H1 (cell line): ENCODE data around the gene SKAP2. TPM values are rescaled to one million over a fixed set of nuclear protein-coding genes. Genes with fewer than 3 reads are reported as not detected.

Experiments used
- CTCF ChIA-PET: fragments of 300-600 bp; sonication (Branson Sonifier 250); formaldehyde crosslinking; loops from one replicate; lab custom pipeline; 2021; ENCODE audit not compliant: partially characterized antibody; lab: Charles Lee
- POLR2A ChIA-PET: fragments of 300-600 bp; sonication (Branson Sonifier 250); formaldehyde crosslinking; loops from one replicate; lab custom pipeline; 2021; ENCODE audit warnings: inconsistent platforms; ENCODE audit not compliant: partially characterized antibody; lab: Charles Lee
- DNase-seq, 2 experiments: peaks; one replicate each; pipeline versions ENCODE4 v3.0.0 to v3.0.0-alpha.2; 2010 to 2022; ENCODE audit warnings: low spot score in 2 of 2, low read depth in 1 of 2, mixed read lengths in 1 of 2
- FAIRE-seq: peaks from 2 replicates; lab custom pipeline; 2011; peaks lifted over from hg19 to GRCh38; lab: Jason Lieb, UNC
- H2AFZ ChIP-seq: 2 replicates; pipeline ENCODE4 v1.8.1; 2012; ENCODE audit warnings: low read length, inconsistent platforms
- H2AK5ac ChIP-seq: 2 replicates; pipeline ENCODE4 v1.6.1; 2013; ENCODE audit warnings: low read depth, low read length
- H2BK120ac ChIP-seq: replicated peaks from 2 replicates; pipeline ENCODE3; 2013; ENCODE audit warnings: low read depth, low read length, inconsistent platforms
- H2BK12ac ChIP-seq: 2 replicates; pipeline ENCODE4 v1.6.1; 2013; ENCODE audit warnings: low read depth, low read length
- H2BK15ac ChIP-seq: 2 replicates; pipeline ENCODE4 v1.6.1; 2013; ENCODE audit warnings: low read length
- H2BK20ac ChIP-seq: 2 replicates; pipeline ENCODE4 v1.6.1; 2013; ENCODE audit warnings: low read length
- H2BK5ac ChIP-seq: 2 replicates; pipeline ENCODE4 v1.6.1; 2013; ENCODE audit warnings: low read depth, low read length
- H3K14ac ChIP-seq: 2 replicates; pipeline ENCODE4 v1.6.1; 2013; ENCODE audit warnings: inconsistent platforms; ENCODE audit not compliant: insufficient read length
- H3K18ac ChIP-seq: 2 replicates; pipeline ENCODE4 v1.6.1; 2013; ENCODE audit warnings: low read length; ENCODE audit errors: extremely low read depth
- H3K23ac ChIP-seq: 2 replicates; pipeline ENCODE4 v1.6.1; 2013; ENCODE audit warnings: inconsistent platforms; ENCODE audit not compliant: insufficient read length
- H3K23me2 ChIP-seq: 2 replicates; pipeline ENCODE4 v1.6.1; 2013; ENCODE audit warnings: low read depth, low read length
- H3K27ac ChIP-seq: 2 replicates; pipeline ENCODE4 v1.6.1; 2011; ENCODE audit warnings: low read depth, low read length, inconsistent platforms
- H3K27me3 ChIP-seq, 4 experiments: replicated peaks in 1 of 4; 1 replicate in 1 of 4; 2 replicates in 3 of 4; pipeline versions ENCODE4 v1.6.1 to v1.8.1; 2011 to 2013; ENCODE audit warnings: low read length in 3 of 4, mild to moderate bottlenecking in 3 of 4, inconsistent platforms in 2 of 4, mixed read lengths in 2 of 4, moderate library complexity in 1 of 4; ENCODE audit not compliant: control insufficient read depth in 3 of 4, insufficient read depth in 3 of 4; ENCODE audit errors: extremely low read depth in 1 of 4
- H3K36me3 ChIP-seq, 4 experiments: 2 replicates each; pipeline versions ENCODE4 v1.6.1 to v1.8.1; 2011 to 2013; ENCODE audit warnings: mild to moderate bottlenecking in 4 of 4, low read length in 3 of 4, moderate library complexity in 2 of 4, control low read depth in 1 of 4, inconsistent platforms in 1 of 4; ENCODE audit not compliant: insufficient read depth in 4 of 4, control insufficient read depth in 2 of 4
- H3K4ac ChIP-seq: replicated peaks from 2 replicates; pipeline ENCODE3; 2013; ENCODE audit warnings: low read length, low read depth, mixed read lengths, inconsistent platforms; ENCODE audit not compliant: insufficient read length
- H3K4me1 ChIP-seq, 4 experiments: replicated peaks in 1 of 4; 1 replicate in 1 of 4; 2 replicates in 3 of 4; pipeline versions ENCODE4 v1.6.1 to v1.8.1; 2011 to 2013; ENCODE audit warnings: low read length in 3 of 4, inconsistent platforms in 2 of 4, mixed read lengths in 1 of 4; ENCODE audit not compliant: insufficient read depth in 4 of 4, control insufficient read depth in 3 of 4
- H3K4me2 ChIP-seq, 2 experiments: 2 replicates each; pipeline versions ENCODE4 v1.6.1 to v1.8.1; 2011 to 2013; ENCODE audit warnings: low read depth in 2 of 2, low read length in 2 of 2, control low read depth in 1 of 2, inconsistent platforms in 1 of 2, mild to moderate bottlenecking in 1 of 2; ENCODE audit not compliant: insufficient read depth in 1 of 2
- H3K4me3 ChIP-seq, 4 experiments: fragments of 200-600, 300-600 bp in 1 of 4; sonication (generic), shearing (Covaris generic), sonication (Bioruptor Twin) in 1 of 4; 2 replicates each; pipeline versions ENCODE4 v1.5.1 to v1.8.1; 2011 to 2016; ENCODE audit warnings: low read length in 4 of 4, low read depth in 3 of 4, control low read depth in 2 of 4, inconsistent platforms in 2 of 4, mild to moderate bottlenecking in 2 of 4, mixed read lengths in 1 of 4, moderate library complexity in 1 of 4; ENCODE audit not compliant: insufficient read depth in 2 of 4; ENCODE audit errors: extremely low read depth in 1 of 4
- H3K56ac ChIP-seq: replicated peaks from 2 replicates; pipeline ENCODE3; 2013; ENCODE audit warnings: low read depth, mild to moderate bottlenecking, mixed read lengths, low read length, inconsistent platforms; ENCODE audit not compliant: insufficient read length
- H3K79me1 ChIP-seq: 2 replicates; pipeline ENCODE4 v1.6.1; 2013; ENCODE audit warnings: low read depth, low read length, control low read depth
- H3K79me2 ChIP-seq, 2 experiments: 2 replicates each; pipeline versions ENCODE4 v1.6.1 to v1.8.1; 2012 to 2013; ENCODE audit warnings: low read length in 2 of 2, mild to moderate bottlenecking in 2 of 2, inconsistent platforms in 1 of 2; ENCODE audit not compliant: insufficient read depth in 2 of 2, control insufficient read depth in 1 of 2
- H3K9ac ChIP-seq, 4 experiments: replicated peaks in 1 of 4; 1 replicate in 1 of 4; 2 replicates in 3 of 4; pipeline versions ENCODE4 v1.6.1 to v1.8.1; 2011 to 2013; ENCODE audit warnings: low read depth in 3 of 4, low read length in 3 of 4, control low read depth in 2 of 4, mild to moderate bottlenecking in 2 of 4, moderate library complexity in 2 of 4, inconsistent platforms in 1 of 4; ENCODE audit errors: extremely low read depth in 1 of 4
- H3K9me3 ChIP-seq, 2 experiments: 2 replicates each; pipeline versions ENCODE4 v1.6.1 to v1.8.1; 2012 to 2013; ENCODE audit warnings: mild to moderate bottlenecking in 2 of 2, moderate library complexity in 2 of 2, control low read depth in 1 of 2, inconsistent platforms in 1 of 2, low read depth in 1 of 2, low read length in 1 of 2, mixed read lengths in 1 of 2; ENCODE audit not compliant: insufficient read depth in 2 of 2
- H4K20me1 ChIP-seq, 2 experiments: replicated peaks in 1 of 2; 2 replicates each; pipeline versions ENCODE3 to v1.8.1; 2011 to 2013; ENCODE audit warnings: inconsistent platforms in 2 of 2, low read length in 2 of 2, mild to moderate bottlenecking in 1 of 2; ENCODE audit not compliant: insufficient read depth in 2 of 2, control insufficient read depth in 1 of 2
- H4K5ac ChIP-seq: 2 replicates; pipeline ENCODE4 v1.6.1; 2013; ENCODE audit warnings: low read length, low read depth, mixed read lengths, inconsistent platforms; ENCODE audit not compliant: insufficient read length
- H4K8ac ChIP-seq: 2 replicates; pipeline ENCODE4 v1.8.0; 2013; ENCODE audit warnings: mild to moderate bottlenecking, moderate library complexity, low read length, inconsistent platforms; ENCODE audit not compliant: insufficient read depth; ENCODE audit errors: extremely low read depth
- H4K91ac ChIP-seq: replicated peaks from 2 replicates; pipeline ENCODE3; 2013; ENCODE audit warnings: low read length, mixed read lengths, inconsistent platforms; ENCODE audit not compliant: insufficient read length
- BCL11A ChIP-seq, 2 experiments: IDR thresholded peaks; one replicate each; pipeline ENCODE4 v1.6.1; 2011; ENCODE audit warnings: low read depth in 2 of 2, low read length in 2 of 2, mild to moderate bottlenecking in 2 of 2
- CHD1 ChIP-seq: IDR thresholded peaks from 2 replicates; pipeline ENCODE4 v1.6.1; 2012; ENCODE audit warnings: low read depth, low read length, improper control_type of control experiment
- EGR1 ChIP-seq: IDR thresholded peaks from 2 replicates; pipeline ENCODE4 v1.6.1; 2011; ENCODE audit warnings: low read depth, low read length, borderline replicate concordance
- KDM1A ChIP-seq: fragments of 200-600, 300-600 bp; sonication (generic); IDR thresholded peaks from 2 replicates; pipeline ENCODE4 v1.7.1; 2016; ENCODE audit warnings: mild to moderate bottlenecking, low read length, borderline replicate concordance
- NRF1 ChIP-seq: IDR thresholded peaks from 2 replicates; pipeline ENCODE4 v1.6.1; 2011; ENCODE audit warnings: mild to moderate bottlenecking, low read depth, low read length, improper control_type of control experiment
- POU5F1 ChIP-seq: IDR thresholded peaks from 2 replicates; pipeline ENCODE4 v1.6.1; 2011; ENCODE audit warnings: low read depth, mild to moderate bottlenecking, low read length, moderate library complexity
- RXRA ChIP-seq: IDR thresholded peaks from 2 replicates; pipeline ENCODE4 v1.6.1; 2011; ENCODE audit warnings: low read depth, mild to moderate bottlenecking, low read length, moderate library complexity; ENCODE audit not compliant: insufficient read depth
- TAF1 ChIP-seq: IDR thresholded peaks from 2 replicates; pipeline ENCODE4 v1.6.1; 2011; ENCODE audit warnings: mild to moderate bottlenecking, low read depth, low read length
- TEAD4 ChIP-seq: IDR thresholded peaks from 2 replicates; pipeline ENCODE4 v1.6.1; 2012; ENCODE audit warnings: low read depth, low read length, inconsistent platforms, mixed read lengths
- WGBS, 2 experiments: shearing (Covaris generic) in 1 of 2; methylation state at CpG; one replicate each; pipeline versions ENCODE4 v1.1.6 to v1.1.7; 2013 to 2015; ENCODE audit warnings: low lambda C conversion rate in 2 of 2, mixed read lengths in 2 of 2, inconsistent platforms in 1 of 2, low coverage in 1 of 2, missing lambda C conversion rate in 1 of 2; ENCODE audit not compliant: insufficient replicate concordance in 2 of 2, insufficient coverage in 1 of 2, insufficient read length in 1 of 2; ENCODE audit errors: extremely low coverage in 1 of 2, missing lambda C conversion rate in 1 of 2; 5-methylcytosine and 5-hydroxymethylcytosine counted together
- polyA plus RNA-seq, 7 experiments: library from polyadenylated mRNA; depleted of rRNA in 3 of 7; stranded (reverse) in 5 of 7; unstranded in 2 of 7; fragments of >200 nt in 5 of 7; fragments of 200-250 nt in 2 of 7; gene quantifications; 1 replicate in 5 of 7; 2 replicates in 1 of 7; 4 replicates in 1 of 7; pipeline versions ENCODE4 v1.2.1 to v1.2.3, GENCODE V29; 2011 to 2013; ENCODE audit warnings: missing spikeins in 2 of 7, mixed read lengths in 2 of 7
- total RNA-seq: library from RNA; stranded (reverse); fragmentation: NEBNext Ultra II Directional; extraction: Animal tissue kit (Norgen Biotek cat#: 25700); gene quantifications from 2 replicates; pipeline ENCODE4 v1.2.1, GENCODE V29; 2021
- TF ChIP-seq, protein P1 (sequence below): IDR thresholded peaks from 2 replicates; pipeline ENCODE4 v1.6.1; 2012; ENCODE audit warnings: low read length, inconsistent platforms

Gene SKAP2
- total and polyA plus RNA-seq, 2 of the 8 experiments (the other 6 are each of a cell fraction or from before 2014, with no cell fraction given) = 0.53 to 5.1 TPM

DNA sequence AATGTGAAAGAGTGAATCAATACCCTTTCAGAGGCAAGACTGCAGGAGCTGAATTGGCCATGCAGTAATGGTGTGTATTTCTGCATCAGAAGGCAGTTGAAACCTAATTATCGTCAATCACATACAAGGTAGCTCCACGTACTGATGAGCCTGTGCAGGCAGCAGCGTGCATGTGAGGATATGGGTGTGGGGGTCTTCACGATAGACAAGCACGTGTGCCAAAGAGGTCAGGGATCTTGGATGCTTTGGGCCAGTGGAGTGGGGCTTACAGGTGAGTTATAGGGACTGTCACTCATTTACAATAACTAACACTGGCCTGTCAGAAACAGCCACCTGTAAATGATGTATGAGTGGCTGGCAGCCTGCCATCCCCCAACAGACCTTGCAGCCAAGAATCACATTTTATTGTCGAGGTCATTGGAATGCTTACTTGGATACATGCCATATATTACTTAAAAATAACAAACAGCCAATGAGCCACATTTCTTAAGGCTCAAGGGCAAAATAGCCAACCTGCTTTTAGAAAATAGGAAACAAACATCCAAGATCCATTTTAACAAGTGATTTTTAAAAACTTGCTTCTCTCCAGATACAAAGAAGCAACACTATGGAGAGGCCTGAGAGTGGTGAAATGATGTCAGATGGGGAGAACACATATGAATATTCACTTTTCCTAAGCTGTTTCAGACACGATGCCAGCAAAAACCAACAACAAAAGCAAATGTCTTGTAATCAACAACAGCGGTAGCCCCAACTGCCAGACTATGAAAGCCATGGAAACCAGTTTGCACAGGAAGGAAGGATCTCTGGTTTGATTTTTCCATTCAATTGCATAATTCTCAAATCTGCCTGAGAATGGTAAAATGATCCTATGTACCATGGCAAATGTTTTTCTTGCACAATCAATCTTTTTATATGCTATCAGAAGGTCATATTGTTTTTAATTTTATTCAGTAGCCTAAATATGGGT, 210.7 kb downstream of the SKAP2 start:
- ChIA-PET POLR2A (no interaction called here), CTCF (no interaction called here)
- DNase-seq (no peak), FAIRE-seq (no peak)
- H3K4me1 ChIP-seq = peaks cover 4 to 19% (median 14%) of the 10 kb centered on the region in 4 experiments
- H4K5ac ChIP-seq = no peak overlapping the region
- no peak overlapping the region for H4K91ac ChIP-seq
- no peak overlapping the region for H2BK120ac ChIP-seq
- H3K4ac ChIP-seq = no peak overlapping the region
- no peaks in the 10 kb centered on the region for H3K79me1 ChIP-seq
- no peak overlapping the region for H2AK5ac ChIP-seq
- H3K9me3 ChIP-seq = no peaks in the 10 kb centered on the region
- H3K56ac ChIP-seq = no peak overlapping the region
- H3K18ac ChIP-seq = no peak overlapping the region
- H2BK15ac ChIP-seq = no peak overlapping the region
- no peaks in the 10 kb centered on the region for H3K36me3 ChIP-seq
- no peak overlapping the region for H4K8ac ChIP-seq
- H3K23ac ChIP-seq = no peak overlapping the region
- peak overlapping the region; percentile 86; the same call in 1 of the 2 replicates for H2BK12ac ChIP-seq
- no peak overlapping the region for H3K14ac ChIP-seq
- no peak overlapping the region for H2BK20ac ChIP-seq
- no peak overlapping the region for H3K4me2 ChIP-seq
- no peak overlapping the region for H3K4me3 ChIP-seq
- no peaks in the 10 kb centered on the region for H3K27me3 ChIP-seq
- H3K9ac ChIP-seq = no peak overlapping the region
- H3K79me2 ChIP-seq = no peaks in the 10 kb centered on the region
- 0 out of 2 replicates have a peak, but pooled peaks cover 3% of the 10 kb centered on the region for H3K23me2 ChIP-seq
- no peak overlapping the region for H3K27ac ChIP-seq
- no peak overlapping the region for H2AFZ ChIP-seq
- no peak overlapping the region for H2BK5ac ChIP-seq
- H4K20me1 ChIP-seq = no peaks in the 10 kb centered on the region
- WGBS, 2 experiments = 90% methylated on average over 8 of the region's 8 CpGs; no CpG with 5 or more reads in 1 of the 2 experiments
- TF ChIP-seq POU5F1 = no peak
- TF ChIP-seq KDM1A = no peak
- TF ChIP-seq, protein P1, sequence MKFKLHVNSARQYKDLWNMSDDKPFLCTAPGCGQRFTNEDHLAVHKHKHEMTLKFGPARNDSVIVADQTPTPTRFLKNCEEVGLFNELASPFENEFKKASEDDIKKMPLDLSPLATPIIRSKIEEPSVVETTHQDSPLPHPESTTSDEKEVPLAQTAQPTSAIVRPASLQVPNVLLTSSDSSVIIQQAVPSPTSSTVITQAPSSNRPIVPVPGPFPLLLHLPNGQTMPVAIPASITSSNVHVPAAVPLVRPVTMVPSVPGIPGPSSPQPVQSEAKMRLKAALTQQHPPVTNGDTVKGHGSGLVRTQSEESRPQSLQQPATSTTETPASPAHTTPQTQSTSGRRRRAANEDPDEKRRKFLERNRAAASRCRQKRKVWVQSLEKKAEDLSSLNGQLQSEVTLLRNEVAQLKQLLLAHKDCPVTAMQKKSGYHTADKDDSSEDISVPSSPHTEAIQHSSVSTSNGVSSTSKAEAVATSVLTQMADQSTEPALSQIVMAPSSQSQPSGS = no peak
- no peak for TF ChIP-seq RXRA
- TF ChIP-seq NRF1 = no peak
- TF ChIP-seq TAF1 = no peak
- TF ChIP-seq TEAD4 = no peak
- no peak for TF ChIP-seq EGR1
- TF ChIP-seq CHD1 = no peak
- no peak for TF ChIP-seq BCL11A (IDR thresholded peaks at IDR 0.05; ENCODE audit: low read depth in 2 of 2, low read length in 2 of 2)
